Mesendoderm (in vitro differentiated cells): ENCODE results near the gene SNAPC4.

Experiments
- DNase-seq: peaks from one replicate; pipeline ENCODE4 v3.0.0; 2013
- H2AK5ac ChIP-seq: 2 replicates; pipeline ENCODE4 v1.6.1; 2013; ENCODE audit warnings: low read length, inconsistent platforms
- H2BK120ac ChIP-seq: 2 replicates; pipeline ENCODE4 v1.6.1; 2013; ENCODE audit warnings: low read depth, mild to moderate bottlenecking, low read length, moderate library complexity, mixed read lengths
- H2BK15ac ChIP-seq: replicated peaks from 2 replicates; pipeline ENCODE4 v1.6.1; 2013; ENCODE audit warnings: low read depth, mild to moderate bottlenecking, moderate library complexity
- H2BK5ac ChIP-seq: 2 replicates; pipeline ENCODE4 v1.6.1; 2013; ENCODE audit warnings: low read length, inconsistent platforms
- H3K18ac ChIP-seq: 2 replicates; pipeline ENCODE4 v1.6.1; 2013; ENCODE audit warnings: mild to moderate bottlenecking, low read length, mixed read lengths
- H3K23ac ChIP-seq: one replicate; pipeline ENCODE4 v1.6.1; 2013; ENCODE audit warnings: low read length
- H3K27ac ChIP-seq: 2 replicates; pipeline ENCODE4 v1.5.1; 2013; ENCODE audit warnings: low read depth, mild to moderate bottlenecking, inconsistent platforms, low read length, moderate library complexity
- H3K27me3 ChIP-seq: 2 replicates; pipeline ENCODE4 v1.6.1; 2013; ENCODE audit warnings: low read length, control low read depth, mild to moderate bottlenecking, inconsistent platforms; ENCODE audit not compliant: insufficient read depth, poor library complexity
- H3K36me3 ChIP-seq: 2 replicates; pipeline ENCODE4 v1.6.1; 2013; ENCODE audit warnings: low read length, inconsistent platforms; ENCODE audit not compliant: control insufficient read depth, insufficient read depth
- H3K4ac ChIP-seq: one replicate; pipeline ENCODE4 v1.6.1; 2013; ENCODE audit warnings: low read depth, mild to moderate bottlenecking, low read length, moderate library complexity
- H3K4me1 ChIP-seq: 2 replicates; pipeline ENCODE4 v1.6.1; 2013; ENCODE audit warnings: low read depth, low read length, inconsistent platforms; ENCODE audit not compliant: control insufficient read depth
- H3K4me2 ChIP-seq: 2 replicates; pipeline ENCODE4 v1.6.1; 2013; ENCODE audit warnings: low read length
- H3K4me3 ChIP-seq: 2 replicates; pipeline ENCODE4 v1.5.1; 2013; ENCODE audit warnings: mild to moderate bottlenecking, low read length
- H3K56ac ChIP-seq: one replicate; pipeline ENCODE4 v1.6.1; 2013; ENCODE audit warnings: low read length
- H3K79me1 ChIP-seq: 2 replicates; pipeline ENCODE4 v1.6.1; 2013; ENCODE audit warnings: low read length, inconsistent platforms
- H3K79me2 ChIP-seq: 2 replicates; pipeline ENCODE4 v1.6.1; 2013; ENCODE audit warnings: mild to moderate bottlenecking, low read length; ENCODE audit not compliant: control insufficient read depth, insufficient read depth
- H3K9ac ChIP-seq: 2 replicates; pipeline ENCODE4 v1.6.1; 2013; ENCODE audit warnings: low read length, inconsistent platforms
- H4K5ac ChIP-seq: one replicate; pipeline ENCODE4 v1.6.1; 2013; ENCODE audit warnings: low read length
- H4K8ac ChIP-seq: one replicate; pipeline ENCODE4 v1.6.1; 2013; ENCODE audit warnings: low read depth, mild to moderate bottlenecking, control low read depth, low read length, moderate library complexity
- WGBS: extraction: QIAGEN DNeasy Blood & Tissue Kit; methylation state at CpG from one replicate; pipeline ENCODE4 v1.1.7; 2013; ENCODE audit warnings: low lambda C conversion rate, missing lambda C conversion rate; ENCODE audit not compliant: insufficient coverage; ENCODE audit errors: extremely low coverage; 5-methylcytosine and 5-hydroxymethylcytosine counted together

Gene SNAPC4

DNA sequence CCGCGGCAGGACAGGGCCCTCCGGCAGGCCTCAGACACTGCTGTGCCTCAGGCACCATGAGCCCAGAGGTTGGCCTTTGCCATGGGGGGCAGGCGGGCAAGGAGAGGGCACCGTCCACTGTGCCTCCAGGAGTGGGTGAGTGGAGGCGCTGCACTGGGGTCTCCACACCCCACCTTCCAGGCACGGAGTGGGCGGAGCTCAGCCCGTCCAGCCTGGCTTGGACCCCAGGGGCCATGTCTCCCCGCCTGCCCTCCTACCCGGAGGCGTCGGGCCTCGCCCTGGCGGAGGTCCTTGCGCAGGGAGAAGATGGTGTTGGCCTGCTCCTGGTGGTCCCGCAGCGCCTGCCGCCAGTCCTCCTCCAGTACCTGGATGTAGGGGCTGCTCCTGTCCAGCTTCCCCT, 29.9 kb downstream of the SNAPC4 start:
- H3K4me3 ChIP-seq, result no peak overlapping the region
- H4K8ac ChIP-seq, result no peak overlapping the region
- no peak for DNase-seq
- no peak overlapping the region for H3K9ac ChIP-seq
- no peak overlapping the region for H3K4ac ChIP-seq
- H3K36me3 ChIP-seq, result no peaks in the 10 kb centered on the region
- H3K79me2 ChIP-seq, result no peaks in the 10 kb centered on the region
- H3K79me1 ChIP-seq, result no peaks in the 10 kb centered on the region
- no peak overlapping the region for H3K23ac ChIP-seq
- H3K27ac ChIP-seq, result no peak overlapping the region
- no peaks in the 10 kb centered on the region for H3K27me3 ChIP-seq
- no peak overlapping the region for H2BK15ac ChIP-seq
- no peak overlapping the region for H3K4me2 ChIP-seq
- H2AK5ac ChIP-seq, result no peak overlapping the region
- no peak overlapping the region for H2BK120ac ChIP-seq
- H3K4me1 ChIP-seq, result no peaks in the 10 kb centered on the region
- no peak overlapping the region for H3K56ac ChIP-seq
- WGBS, result no CpG with 5 or more reads among the region's 19 CpGs
- no peak overlapping the region for H2BK5ac ChIP-seq
- no peak overlapping the region for H4K5ac ChIP-seq
- no peak overlapping the region for H3K18ac ChIP-seq

DNA sequence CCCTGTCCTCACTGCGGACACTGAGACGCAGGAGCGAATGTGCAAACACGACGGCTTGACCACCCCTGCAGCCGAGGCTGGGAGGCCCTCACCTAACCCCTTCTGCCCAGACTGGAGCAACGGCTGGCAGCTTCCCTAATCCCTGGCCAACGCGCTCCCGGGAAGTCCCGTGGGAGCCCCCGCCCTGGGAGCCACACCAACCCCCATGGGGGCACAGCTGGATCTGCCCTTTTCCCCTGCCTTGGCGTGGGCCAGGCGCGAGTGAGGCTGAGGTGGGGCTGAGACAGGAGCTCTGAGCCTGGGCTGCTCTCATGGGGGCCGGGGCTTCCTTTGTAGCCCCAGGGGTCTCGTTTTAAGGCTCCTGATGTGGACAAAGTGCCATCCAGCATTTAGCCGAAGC, 31.8 kb downstream of the SNAPC4 start:
- no peak overlapping the region for H3K23ac ChIP-seq
- H3K4ac ChIP-seq, result no peak overlapping the region
- no peaks in the 10 kb centered on the region for H3K79me2 ChIP-seq
- no peaks in the 10 kb centered on the region for H3K36me3 ChIP-seq
- H2BK120ac ChIP-seq, result no peak overlapping the region
- no peak overlapping the region for H4K8ac ChIP-seq
- H3K18ac ChIP-seq, result no peak overlapping the region
- no CpG with 5 or more reads among the region's 18 CpGs for WGBS
- H3K56ac ChIP-seq, result no peak overlapping the region
- H2BK15ac ChIP-seq, result no peak overlapping the region
- no peaks in the 10 kb centered on the region for H3K27me3 ChIP-seq
- no peak overlapping the region for H3K9ac ChIP-seq
- no peak overlapping the region for H3K4me3 ChIP-seq
- no peak overlapping the region for H2BK5ac ChIP-seq
- peaks cover 2% of the 10 kb centered on the region for H3K4me1 ChIP-seq
- no peak overlapping the region for H3K4me2 ChIP-seq
- H4K5ac ChIP-seq, result no peak overlapping the region
- no peak overlapping the region for H3K27ac ChIP-seq
- no peaks in the 10 kb centered on the region for H3K79me1 ChIP-seq
- no peak for DNase-seq
- no peak overlapping the region for H2AK5ac ChIP-seq

DNA sequence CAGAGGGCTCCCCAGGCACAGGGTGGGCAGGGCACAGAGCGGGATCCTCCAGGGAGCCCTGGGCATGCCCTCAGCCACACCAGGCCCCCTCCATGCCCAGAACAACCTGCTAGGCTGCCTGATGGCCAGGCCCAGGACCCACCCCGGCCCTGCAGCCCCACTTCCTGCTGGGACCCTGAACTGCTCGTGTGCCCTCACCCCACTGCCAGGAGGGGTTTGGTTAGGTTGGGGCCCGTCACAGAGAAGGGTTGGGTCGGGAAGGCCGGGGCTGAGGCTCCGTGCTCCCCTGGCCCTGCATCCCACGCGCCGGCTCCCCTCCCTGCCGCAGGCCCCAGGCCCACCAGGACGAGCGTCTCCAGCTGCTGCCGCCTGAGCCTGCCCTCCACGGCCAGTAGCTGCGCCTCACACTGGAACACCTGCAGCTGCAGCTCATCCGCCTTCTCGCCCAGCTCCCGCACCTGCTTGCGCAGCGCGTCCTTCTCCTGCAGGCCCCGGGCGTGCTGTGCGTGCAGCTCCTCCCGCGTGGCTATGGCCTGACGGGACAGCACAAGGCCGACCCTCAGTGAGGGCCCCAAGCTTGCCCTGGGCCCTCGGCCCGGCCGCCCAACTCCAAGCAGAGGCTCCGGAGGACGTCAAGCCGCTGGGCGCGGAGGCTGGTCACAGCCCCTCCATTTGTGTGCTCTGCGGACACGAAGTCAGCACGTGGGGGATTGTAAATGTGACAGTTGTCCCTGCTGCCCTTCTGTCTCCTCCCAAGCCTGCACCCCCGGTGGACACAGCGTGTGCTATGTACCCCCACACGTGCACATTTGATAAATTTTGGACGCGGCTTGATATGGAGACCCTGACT, 32.4 kb downstream of the SNAPC4 start:
- Histone ChIP-seq H2BK5ac (no peak overlapping the region), H3K23ac (no peak overlapping the region), H3K4ac (no peak overlapping the region), H3K79me2 (no peaks in the 10 kb centered on the region), H4K5ac (no peak overlapping the region), H3K79me1 (peaks cover 1% of the 10 kb centered on the region), H3K4me2 (no peak overlapping the region), H3K9ac (no peak overlapping the region), H3K36me3 (no peaks in the 10 kb centered on the region), H3K4me1 (peaks cover 2% of the 10 kb centered on the region), H2BK15ac (no peak overlapping the region), H2AK5ac (no peak overlapping the region), H3K4me3 (no peak overlapping the region), H3K27me3 (no peaks in the 10 kb centered on the region), H3K56ac (no peak overlapping the region), H3K18ac (no peak overlapping the region), H3K27ac (no peak overlapping the region), H2BK120ac (no peak overlapping the region), H4K8ac (no peak overlapping the region)
- no peak for DNase-seq
- no CpG with 5 or more reads among the region's 45 CpGs for WGBS

- Histone ChIP-seq H3K27ac (no peak overlapping the region), H3K27me3 (no peaks in the 10 kb centered on the region), H3K9ac (no peak overlapping the region), H3K4me3 (no peak overlapping the region), H3K79me1 (peaks cover 3% of the 10 kb centered on the region), H2BK15ac (no peak overlapping the region), H4K5ac (no peak overlapping the region), H3K4me1 (peaks cover 2% of the 10 kb centered on the region), H3K56ac (no peak overlapping the region), H3K4me2 (no peak overlapping the region), H3K18ac (no peak overlapping the region), H3K23ac (no peak overlapping the region), H3K36me3 (no peaks in the 10 kb centered on the region), H3K4ac (no peak overlapping the region), H4K8ac (no peak overlapping the region), H2BK5ac (no peak overlapping the region), H3K79me2 (no peaks in the 10 kb centered on the region), H2AK5ac (no peak overlapping the region), H2BK120ac (no peak overlapping the region)
- DNase-seq, result no peak
- WGBS, result no CpG with 5 or more reads among the region's 9 CpGs
These were observed 33.1 kb downstream of the SNAPC4 start for GRCh38 chr9:136366826-136367225.

- no peak overlapping the region for H3K56ac ChIP-seq
- H3K36me3 ChIP-seq, result no peaks in the 10 kb centered on the region
- H3K4me2 ChIP-seq, result no peak overlapping the region
- H3K79me2 ChIP-seq, result no peaks in the 10 kb centered on the region
- H3K9ac ChIP-seq, result no peak overlapping the region
- no peak overlapping the region for H2BK5ac ChIP-seq
- H3K4me1 ChIP-seq, result peaks cover 2% of the 10 kb centered on the region
- no peak overlapping the region for H4K5ac ChIP-seq
- no peak overlapping the region for H4K8ac ChIP-seq
- no peak overlapping the region for H3K4ac ChIP-seq
- no peak for DNase-seq
- H2BK120ac ChIP-seq, result no peak overlapping the region
- H3K18ac ChIP-seq, result no peak overlapping the region
- H3K4me3 ChIP-seq, result no peak overlapping the region
- H3K27ac ChIP-seq, result no peak overlapping the region
- H3K27me3 ChIP-seq, result no peaks in the 10 kb centered on the region
- H2BK15ac ChIP-seq, result no peak overlapping the region
- WGBS, result no CpG with 5 or more reads among the region's 9 CpGs
- H2AK5ac ChIP-seq, result no peak overlapping the region
- no peak overlapping the region for H3K23ac ChIP-seq
- peaks cover 3% of the 10 kb centered on the region for H3K79me1 ChIP-seq
These were observed 34.2 kb downstream of the SNAPC4 start for GRCh38 chr9:136365775-136366222.
